GM18858 (cell line): Measurements from ENCODE around the gene FSTL4.

Source experiments
- ATAC-seq: cut with Tn5 transposase; IDR thresholded peaks from one replicate; pipeline ENCODE4 v1.9.1; 2021; ENCODE audit not compliant: unreplicated experiment

The FSTL4 gene

DNA sequence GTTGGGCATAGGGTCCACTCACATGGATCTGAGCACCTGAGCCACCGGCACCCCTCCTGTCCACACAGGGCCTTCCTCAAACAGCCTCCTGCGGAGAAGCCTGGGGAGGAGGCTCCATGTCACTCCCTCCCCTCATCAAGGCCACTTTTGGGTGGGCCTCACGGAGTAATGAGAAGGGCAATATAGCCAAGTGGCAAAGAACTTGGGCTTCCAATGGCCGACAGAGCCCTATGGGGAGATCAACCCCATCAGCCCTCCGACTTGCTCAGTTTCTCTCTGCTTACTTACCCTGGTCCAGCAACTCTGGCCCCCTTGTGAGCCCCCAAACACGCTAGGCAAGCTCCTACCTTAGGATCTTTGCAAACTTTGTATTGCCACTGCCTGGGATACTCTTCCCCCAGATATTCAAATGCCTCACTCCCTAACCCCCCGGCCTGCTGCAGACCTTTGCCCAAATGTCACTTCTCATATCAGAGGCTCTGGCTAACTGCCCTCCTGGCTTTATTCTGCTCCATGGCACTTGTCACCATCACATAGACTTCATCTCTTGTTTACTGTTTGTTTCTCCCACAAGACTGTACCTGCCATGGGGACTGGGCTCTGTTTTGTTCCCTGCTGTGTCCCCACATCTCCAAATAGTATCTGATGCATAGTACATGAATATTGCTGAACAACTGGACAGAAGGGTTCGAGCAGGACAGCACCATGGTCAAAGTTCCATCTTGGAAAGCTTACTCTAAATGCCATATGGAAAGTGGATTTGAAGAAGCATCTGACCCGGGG lies 220.8 kb downstream of the FSTL4 start:
- ATAC-seq, result no peak

DNA sequence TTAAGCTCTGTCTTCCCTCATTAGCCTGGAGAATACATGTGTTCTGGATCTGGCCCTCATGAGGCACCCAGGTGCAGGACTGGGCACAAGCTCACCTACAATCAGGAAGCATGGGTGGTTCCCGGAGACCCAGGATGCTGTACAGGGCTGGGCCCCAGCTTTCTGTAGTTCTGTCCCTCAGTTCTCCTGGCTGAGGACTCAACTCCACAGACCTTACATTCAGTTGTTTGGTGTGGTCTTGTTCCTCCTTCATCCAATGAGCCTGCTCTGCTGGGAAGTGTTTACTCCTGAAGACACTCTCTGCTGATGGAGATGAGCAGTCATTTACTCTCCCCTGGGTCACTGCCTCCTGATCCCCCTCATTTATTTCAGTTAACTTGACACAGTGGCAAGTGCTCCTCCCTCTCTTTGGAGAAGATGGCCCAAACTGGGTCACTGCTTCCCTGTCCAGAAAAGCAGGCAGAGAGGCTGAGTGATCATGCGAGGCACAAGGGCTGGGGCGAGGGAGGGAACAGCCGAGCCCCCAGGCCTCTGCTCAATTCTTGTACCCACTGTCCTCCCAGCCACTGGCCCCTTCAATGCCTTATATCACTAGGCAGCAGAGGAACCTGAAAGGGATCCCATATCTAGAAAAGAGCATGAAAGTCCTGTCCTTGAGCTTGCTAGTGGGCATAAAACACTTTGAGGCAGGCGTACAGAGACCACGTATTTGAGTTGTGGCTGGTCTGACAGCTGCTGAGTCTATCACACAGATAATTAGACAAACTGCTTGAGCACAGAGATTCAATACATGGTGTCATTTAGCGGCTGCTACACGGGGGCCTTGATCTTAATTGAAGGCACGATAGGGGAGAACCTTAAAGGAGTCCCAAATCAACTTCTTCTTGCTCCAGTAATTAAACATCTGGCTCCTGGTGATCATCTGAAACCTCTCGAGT lies 221.7 kb downstream of the FSTL4 start:
- no peak for ATAC-seq

DNA sequence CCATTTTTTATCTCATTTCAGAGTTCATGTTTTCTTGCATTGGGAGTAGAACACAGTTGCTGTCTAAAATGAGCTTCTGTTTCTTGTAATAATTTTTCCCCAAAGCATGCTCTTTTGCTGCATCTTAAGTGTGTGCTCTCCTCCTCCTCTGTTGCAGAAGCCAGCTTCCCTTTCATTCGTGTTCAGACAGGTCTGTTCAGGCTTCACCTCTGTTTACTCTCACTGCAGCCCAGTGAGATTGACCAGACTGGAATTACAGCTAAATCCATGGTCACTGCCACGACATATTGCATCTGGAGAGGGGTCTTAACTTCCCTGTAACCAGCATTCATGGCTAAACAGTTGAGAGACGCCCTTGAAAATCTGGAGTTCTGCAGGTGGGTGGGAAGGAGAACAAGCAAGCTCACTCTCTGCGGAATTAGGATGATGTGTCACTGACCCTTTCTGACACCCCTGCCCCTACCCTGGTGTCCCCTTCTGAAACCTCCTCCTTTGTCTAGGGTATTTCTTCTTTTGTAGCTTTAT lies 223.2 kb downstream of the FSTL4 start:
- ATAC-seq, result no peak

DNA sequence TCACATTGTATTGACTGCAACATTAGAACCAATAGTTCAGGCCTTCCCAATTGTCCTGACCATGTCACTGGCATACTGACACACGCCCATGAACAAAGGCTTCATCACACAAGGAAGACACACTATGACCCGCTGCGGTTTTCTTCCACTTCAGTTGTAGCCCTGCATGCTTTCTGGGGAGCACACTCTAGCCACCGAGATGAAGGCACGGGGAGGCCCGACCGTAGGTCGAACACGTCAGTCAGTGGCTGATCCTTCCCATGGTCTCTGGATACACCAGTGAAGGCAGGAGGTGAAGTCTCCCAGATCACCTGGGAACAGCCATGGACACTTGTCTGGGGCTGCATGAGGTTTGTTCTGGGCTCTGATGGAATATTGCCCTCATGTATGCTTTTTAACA lies 224.7 kb downstream of the FSTL4 start:
- no peak for ATAC-seq

GRCh38 chr5:133387091-133387490 lies 225.2 kb downstream of the FSTL4 start:
- ATAC-seq, result no peak

GRCh38 chr5:133386662-133387061 lies 225.7 kb downstream of the FSTL4 start:
- no peak for ATAC-seq

- ATAC-seq, result no peak
Observed at GRCh38 chr5:133385346-133385745, 227.0 kb downstream of the FSTL4 start.

DNA sequence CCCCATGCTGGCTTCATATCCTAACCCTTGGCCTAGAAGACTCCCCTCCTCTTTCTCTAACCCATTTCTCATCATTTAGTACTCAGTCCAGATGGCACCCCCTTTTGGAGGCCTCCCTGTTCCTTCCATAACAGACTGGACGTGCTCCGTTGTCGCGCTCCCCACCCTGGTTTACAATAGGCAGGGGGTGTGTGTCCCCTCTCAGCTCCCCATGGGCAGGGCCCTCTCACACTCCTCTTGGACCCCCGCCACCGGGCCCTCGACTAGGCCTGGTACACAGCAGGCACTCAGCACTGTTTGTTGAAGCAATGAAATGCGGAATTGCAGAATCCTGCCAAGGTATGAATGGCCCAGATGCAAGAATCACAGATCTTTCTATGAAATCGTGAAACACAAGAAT lies 227.4 kb downstream of the FSTL4 start:
- no peak for ATAC-seq

- no peak for ATAC-seq
Observed at GRCh38 chr5:133384120-133384855, 228.1 kb downstream of the FSTL4 start.

- no peak for ATAC-seq
Observed at GRCh38 chr5:133383580-133383939, 228.8 kb downstream of the FSTL4 start.

DNA sequence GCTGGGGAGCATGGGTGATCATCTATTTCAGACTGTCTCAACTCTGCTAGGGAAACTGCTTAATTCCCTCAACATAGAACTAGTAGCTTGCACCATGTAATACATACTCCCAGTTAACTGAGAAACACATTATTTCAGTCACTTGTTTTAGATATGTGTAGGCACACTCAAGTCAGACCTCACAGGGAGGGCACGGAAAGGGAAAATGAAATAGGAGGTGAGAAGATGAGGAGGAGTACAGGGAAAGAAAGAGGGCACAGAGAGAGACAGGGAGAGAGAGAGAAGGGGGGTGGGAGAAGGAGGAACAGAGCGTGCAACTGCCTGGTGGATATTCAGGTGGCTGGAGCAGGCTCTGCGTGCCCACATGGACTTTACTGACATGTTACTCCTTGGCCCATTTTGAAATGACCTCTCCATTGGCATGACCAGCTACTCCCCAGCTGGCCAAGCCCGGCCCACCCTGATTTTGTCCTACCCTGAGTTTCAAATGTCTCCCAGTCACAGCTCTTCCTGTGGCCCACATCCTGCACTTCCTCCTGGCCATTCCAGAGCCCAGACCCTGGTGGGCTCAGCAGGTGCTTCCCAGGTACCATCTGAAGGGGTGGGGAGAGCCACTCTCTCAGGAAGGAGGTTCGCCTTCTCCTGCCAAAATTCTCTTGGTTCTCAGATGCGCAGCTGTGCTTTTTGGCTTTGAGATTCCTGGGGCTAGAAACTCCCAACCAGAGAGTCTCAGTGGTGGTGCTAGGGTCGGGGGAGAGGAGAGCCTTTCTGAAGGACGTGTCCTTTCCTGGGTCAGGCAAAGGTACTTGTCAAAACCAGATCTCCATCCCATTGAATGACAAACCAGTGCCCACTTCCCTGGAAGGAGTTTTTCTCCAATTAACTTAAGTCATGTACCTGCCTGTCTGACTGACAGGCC lies 229.4 kb downstream of the FSTL4 start:
- ATAC-seq, result no peak

GRCh38 chr5:133381571-133382365 lies 230.6 kb downstream of the FSTL4 start:
- no peak for ATAC-seq

DNA sequence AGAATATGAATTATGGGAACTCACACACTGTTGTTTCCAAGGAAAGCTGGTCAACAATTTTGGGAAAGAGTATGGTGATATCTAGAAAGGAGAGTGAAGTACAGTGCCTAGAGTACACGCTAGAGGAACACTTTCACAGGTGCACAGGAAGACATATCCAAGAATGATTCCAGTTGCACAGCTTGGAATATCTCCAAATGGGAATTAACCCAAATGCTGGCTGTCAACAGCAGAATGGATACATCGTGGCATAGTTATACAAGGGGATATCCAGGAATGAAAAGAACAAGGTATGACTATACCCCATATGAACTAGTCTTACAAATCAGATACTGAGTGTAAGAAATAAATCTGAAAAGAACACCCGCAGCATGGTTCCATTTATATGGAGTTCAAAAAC lies 231.3 kb downstream of the FSTL4 start:
- no peak for ATAC-seq

DNA sequence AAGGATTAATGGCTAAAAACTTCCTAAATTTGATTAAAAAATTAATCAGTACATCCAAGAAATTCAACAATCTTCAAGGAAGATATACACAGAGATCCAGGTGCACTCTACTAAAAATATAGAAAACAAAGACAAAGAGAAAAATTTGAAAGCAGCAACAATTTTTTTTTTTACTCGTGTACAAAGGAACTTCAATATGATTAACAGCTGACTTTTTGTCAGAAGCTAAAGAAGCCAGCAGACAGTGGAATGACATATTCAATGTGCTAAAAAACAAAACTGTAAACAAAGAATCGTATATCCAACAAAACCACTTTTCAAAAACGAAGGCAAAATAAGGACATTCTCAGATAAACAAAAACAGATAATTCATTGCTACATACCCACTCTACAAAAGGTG lies 234.6 kb downstream of the FSTL4 start:
- no peak for ATAC-seq

GRCh38 chr5:133376986-133377385 lies 235.4 kb downstream of the FSTL4 start:
- ATAC-seq, result no peak

DNA sequence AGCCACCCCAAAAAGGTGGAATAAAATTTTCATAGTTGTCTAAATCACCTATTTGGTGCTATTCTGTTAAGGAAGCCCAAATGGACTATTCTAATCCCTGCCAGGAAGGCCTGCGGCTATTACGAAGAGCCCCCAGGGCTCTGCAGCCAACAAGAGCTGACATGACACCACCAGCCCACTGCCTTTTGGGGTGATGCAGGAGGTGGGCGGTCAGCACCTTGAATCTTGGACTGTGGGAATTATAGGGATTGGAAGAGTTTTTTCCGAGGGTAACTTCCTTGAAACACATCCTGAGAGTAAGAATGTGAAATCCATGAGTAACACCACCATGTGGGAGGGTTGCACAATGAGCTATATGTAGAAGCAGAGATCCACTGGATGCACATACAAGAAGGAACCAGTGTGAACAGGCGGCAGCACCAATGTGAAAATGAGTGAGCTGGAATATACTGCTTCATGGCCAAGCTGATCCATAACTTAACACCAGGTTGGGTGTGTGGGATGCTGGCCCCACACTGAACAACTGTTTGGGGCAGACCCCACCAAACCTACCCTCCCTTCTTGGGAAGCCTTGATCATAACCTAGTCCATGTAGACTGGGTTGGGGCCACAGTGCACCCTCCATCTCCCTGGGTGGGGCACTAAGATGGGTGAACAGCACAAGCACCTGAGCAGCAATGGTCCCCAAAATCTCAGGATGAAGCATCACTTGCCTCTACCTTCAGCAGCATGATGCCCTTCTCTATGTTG lies 239.0 kb downstream of the FSTL4 start:
- ATAC-seq, result no peak

DNA sequence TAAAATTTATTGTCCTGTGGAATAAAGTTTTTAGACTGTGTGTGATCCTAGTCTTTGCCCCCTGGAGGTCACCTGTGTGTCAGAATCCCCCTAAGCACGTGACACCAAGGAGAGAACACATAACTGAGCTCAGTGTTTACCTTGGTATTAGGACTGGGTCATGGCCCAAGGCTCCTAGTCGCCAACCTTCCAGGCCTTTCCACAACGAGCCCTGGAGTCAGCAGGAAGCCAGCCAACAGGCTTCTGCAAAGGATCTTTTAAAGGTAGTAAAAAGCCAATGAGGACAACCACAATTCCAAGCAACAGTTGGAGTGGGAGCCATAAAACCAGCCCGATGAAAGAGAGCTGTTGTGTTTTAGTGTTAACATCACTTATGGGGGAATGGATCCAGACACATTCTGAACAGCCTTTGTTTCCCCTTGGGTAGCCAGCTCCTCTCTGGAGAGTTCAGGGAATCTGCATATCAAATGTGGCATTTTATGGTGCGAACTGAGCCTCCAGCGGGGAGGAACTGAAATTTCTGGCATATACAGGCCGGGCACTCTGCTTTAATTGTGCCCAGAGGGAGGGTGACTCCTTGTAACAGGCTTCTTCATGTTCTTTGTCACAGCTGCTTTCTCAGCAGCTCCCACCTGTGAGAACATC lies 239.9 kb downstream of the FSTL4 start:
- no peak for ATAC-seq
